Ramos (cell line): Measurements from ENCODE around the gene JADE1.

Experiments
- in situ Hi-C: fragments of 300-500 bp; cut with MboI; formaldehyde crosslinking; loops from one replicate; pipeline ENCODE4 v1.14.3; 2022; ENCODE audit warnings: low sequenced_read_pairs; ENCODE audit not compliant: unreplicated experiment

The JADE1 gene

DNA sequence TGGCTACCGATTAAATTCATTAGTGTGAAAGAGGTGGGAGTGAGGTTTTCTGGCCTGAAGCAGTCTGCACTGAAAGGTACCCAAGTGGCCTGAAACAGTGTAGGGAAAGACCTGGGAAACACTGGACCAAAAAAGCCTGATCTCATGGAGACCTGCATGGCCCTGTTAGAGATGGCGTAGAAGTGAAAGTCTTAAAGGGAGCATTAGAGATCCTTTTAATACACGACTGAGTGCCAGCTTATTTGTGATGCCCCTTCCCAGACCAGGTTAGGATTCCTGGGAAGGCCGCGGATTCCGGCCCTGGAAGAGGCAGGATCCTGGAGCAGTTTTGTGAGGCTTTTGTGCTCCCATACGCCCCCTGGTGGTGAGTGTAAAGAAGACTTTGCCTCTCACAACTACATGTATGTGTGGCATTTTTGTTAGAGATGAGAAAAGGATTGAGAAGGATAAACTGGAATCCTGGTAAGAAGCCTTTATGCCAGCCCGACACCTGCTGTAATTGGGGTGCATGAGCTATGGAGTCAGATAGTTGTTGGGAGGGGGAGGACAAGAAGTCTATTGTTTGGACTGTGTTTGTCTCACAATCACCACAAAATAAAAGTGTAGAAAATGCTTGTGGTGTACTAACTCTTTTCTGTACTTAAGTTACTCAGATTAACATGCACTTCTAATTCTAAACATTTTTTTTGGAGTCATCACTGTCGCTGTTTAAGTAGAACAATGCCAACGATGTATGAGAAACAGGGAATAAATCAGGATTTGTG lies 54.0 kb downstream of the JADE1 start:
- in situ Hi-C loops, result no loop called here

DNA sequence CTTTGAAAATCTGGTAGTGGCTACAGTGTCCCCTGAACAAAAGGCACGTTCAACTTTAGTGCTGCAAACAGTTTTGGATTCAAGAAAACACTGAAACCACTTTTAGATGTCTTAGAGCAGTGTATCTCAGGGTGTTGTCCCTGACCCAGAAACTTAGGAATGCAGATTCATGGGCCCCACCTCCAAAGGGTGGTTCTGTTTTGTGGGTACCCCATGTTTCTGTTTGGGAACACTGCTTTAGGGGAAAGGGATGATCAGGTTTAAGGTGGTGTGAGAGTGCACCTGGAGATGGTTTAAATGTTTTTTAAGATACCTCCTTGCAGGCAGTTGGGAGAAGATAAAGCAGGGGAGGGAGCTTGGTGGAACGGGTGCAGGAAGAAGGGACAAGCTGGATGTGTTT lies 55.6 kb downstream of the JADE1 start:
- in situ Hi-C loops, result no loop called here

DNA sequence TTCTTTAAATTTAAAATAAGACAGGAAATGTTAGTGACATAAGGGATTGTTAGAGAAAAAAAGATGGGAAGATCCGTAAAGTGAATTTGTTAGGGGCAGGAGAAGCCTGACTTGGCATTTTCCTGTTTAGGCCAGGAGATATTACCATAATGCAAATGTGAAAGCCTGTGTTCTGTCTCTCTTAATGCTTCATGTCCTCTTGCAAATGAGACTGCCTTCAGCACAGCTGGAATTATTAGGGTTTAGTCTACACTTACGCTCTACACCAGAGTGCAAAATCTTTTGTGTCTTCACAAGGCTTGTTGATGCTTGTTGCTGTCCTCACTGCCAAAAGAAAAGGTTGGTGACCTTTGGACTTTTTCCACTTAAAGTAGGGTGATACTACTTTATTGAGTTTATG lies 56.8 kb downstream of the JADE1 start:
- in situ Hi-C loops, result no loop called here

DNA sequence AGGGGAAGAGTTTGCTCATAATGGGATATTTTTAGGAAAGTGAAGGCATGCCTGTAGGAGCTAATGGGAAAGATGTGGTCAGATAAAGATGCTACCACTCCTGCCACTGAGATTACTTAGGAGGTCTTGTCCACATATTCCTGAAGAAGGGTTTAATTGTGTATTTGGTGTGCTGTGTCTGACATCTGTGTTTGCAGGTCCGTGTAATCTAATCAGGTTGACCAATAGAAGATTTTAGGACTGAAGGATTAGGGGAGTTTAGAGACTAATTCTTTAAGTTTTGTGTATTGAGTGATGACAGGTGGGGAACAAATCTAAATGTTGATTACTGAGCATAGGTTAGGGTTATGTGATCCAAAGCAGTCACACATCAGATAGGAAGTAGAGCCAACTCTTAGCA lies 57.2 kb downstream of the JADE1 start:
- in situ Hi-C loops, result no loop called here

DNA sequence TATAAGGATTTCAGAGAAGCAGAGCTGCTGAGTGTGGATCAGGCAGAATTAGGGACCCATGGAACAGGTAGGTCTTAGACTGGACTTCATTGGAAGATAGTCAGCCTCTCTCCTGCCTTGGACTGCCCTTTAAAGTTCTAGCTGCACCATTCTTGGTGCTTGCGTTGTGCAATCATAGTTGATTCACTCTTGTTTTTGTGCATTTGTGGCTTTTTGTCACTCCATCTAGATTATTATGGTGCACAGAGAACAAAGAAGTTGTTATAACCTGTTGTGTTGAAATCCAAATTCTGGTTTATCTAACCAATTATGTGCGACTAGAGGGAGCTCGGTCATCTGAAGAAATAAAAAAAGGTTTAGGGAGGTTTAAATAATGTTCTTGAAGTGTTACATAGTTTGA lies 59.3 kb downstream of the JADE1 start:
- in situ Hi-C loops, result no loop called here

DNA sequence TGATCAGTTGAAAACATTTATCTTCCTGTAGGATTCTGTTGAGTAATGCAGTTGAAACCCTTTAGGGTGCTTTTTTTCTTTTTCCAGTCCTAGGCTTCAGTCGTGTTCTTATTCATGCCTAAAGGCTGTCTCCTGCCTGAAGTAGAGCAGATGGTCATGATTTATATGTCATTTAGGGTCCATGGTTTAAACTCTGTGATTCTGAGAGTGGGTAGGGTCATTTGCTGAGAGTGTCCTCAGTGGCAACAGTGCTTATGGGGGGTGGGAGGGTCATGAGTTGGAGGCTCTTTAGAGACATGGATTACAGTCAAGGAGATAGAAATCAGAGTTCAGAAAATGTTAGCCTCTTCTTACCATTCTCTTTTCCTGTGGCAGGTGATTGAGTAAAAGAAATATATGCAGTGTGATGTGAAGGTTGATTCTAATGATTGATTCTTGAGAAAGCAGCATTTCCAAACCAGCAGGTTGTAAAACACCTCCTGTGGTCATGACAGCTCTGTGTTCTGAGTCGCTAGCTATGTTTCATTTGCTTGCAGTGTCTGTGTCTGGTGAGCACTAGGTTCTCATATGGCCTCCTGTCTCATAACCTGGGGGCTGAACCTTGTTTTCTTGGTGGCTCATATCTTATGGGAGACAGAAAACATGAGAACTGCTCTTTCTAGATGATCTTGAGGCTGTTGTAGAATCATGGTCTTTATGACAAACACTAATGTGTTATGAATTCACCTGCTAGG lies 60.4 kb downstream of the JADE1 start:
- in situ Hi-C loops, result no loop called here

DNA sequence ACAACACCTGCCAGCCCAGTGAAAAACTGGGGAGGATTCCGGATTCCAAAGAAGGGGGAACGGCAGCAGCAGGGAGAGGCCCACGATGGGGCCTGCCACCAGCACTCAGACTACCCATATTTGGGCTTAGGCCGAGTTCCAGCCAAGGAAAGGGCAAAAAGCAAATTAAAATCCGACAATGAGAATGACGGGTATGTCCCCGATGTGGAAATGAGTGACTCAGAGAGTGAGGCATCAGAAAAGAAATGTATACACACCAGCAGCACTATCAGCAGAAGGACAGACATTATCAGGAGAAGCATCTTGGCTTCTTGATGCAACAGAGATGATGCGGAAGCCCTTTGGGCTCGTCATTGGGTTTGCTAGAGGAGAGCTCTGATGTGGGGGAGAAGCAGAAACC lies 62.4 kb downstream of the JADE1 start:
- in situ Hi-C loops, result no loop called here

DNA sequence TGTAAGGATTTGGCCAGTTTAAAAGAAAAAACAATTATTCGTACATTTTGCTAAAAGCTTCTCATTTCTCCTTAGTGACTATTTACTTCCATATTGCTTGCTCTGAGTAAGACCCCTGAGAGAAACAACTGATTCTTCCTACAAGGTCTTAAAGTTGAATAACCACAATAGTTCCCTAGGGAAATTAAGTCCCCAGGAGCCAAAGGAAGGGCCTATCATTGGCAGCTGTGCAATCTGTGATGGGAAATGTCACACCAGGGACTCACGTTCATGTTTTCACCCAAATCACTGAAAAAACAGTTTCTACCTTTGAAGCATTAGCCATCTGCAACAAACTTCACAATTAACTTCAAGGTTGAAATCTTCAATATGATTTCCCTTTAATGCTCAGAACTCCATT lies 66.7 kb downstream of the JADE1 start:
- in situ Hi-C loops, result no loop called here

DNA sequence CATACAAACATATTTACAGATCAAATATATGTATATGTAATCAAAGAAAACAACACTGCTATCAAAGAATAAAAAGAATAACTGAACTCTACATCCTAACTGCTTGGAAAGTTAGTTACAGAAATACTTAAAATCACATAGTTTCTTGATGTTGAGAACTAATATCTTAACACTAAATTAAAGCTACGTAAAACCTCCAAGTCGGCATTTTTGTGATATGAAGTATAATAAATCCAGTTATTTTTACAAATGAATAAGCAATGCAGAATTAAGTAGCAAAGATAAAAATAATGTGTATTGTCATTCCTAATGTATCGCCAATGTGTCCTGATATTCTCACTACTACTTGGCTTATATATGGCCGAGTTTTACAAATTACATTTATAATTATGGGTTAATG lies 68.4 kb downstream of the JADE1 start:
- in situ Hi-C loops, result no loop called here

DNA sequence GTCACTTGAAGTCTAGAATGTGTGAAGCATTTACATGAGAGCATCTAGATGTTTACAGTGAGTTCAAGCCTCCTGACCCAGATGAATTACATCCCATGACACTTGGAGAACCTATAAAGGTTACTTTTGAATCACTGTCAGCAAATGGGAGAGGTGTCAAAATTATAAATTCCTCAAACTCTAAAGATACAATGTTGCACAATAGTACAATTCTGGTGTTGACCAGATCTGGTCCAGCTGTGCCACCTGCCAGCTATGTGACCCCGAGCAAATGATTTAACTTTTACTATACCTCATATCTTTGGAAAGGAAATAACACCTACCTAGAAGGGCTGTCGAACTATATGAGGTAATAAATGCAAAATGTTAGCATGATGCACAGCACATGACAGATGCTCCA lies 69.8 kb downstream of the JADE1 start:
- in situ Hi-C loops, result no loop called here

DNA sequence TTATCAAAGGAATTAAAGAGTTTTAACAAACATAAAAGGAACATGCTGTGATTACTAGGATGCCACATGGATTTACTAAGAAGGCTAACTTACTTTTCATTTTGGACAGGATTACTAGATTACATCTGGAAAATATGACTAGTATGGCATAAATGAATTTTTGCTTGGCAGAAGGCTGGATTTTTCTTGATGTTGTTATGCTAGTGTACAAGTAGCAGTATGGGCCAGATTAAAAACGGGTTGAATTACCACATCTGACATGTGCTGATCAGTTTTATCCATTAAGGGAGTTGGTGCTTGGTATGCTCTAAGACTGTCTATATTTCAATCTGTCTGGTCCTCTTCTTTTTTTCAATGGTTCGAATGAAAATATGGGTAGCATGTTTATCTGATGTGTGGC lies 70.5 kb downstream of the JADE1 start:
- in situ Hi-C loops, result no loop called here

DNA sequence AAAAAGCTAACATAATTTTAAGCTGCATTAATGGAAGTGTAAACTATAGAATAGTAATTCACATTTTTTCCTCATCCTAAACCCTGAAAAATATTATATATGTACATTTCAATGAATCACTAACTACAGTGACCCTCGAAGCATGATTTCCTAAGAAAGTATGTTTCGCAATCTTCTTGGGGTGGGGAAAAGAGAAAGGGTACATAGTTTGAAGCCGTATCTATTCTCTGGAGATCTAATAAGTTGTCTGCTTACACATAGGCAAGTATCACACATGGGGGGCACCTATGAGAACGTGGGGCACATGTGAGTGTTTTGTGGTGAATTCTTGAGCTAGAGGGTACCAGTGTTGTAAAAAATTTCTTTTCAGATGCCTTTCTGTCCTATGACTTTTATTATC lies 71.2 kb downstream of the JADE1 start:
- in situ Hi-C loops, result no loop called here

DNA sequence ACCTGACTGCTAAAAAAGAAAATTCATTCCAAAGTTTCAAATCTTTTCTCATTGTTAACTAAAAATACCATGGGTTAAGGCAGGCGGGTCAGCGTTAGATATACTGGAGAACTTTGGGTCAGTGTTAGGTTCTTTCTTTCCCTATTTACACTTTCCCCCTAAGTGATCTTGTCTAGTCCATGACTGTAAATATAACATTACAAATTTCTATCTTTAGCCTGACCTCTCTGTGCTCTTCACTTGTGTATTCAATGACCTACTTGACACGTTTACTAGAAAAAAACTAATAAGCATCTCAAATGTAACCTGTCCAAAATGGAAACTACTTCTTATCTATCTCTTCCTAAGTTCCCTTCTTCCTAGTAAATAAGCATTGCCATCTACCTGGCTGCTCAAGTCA lies 95.3 kb downstream of the JADE1 start:
- in situ Hi-C loops, result no loop called here

DNA sequence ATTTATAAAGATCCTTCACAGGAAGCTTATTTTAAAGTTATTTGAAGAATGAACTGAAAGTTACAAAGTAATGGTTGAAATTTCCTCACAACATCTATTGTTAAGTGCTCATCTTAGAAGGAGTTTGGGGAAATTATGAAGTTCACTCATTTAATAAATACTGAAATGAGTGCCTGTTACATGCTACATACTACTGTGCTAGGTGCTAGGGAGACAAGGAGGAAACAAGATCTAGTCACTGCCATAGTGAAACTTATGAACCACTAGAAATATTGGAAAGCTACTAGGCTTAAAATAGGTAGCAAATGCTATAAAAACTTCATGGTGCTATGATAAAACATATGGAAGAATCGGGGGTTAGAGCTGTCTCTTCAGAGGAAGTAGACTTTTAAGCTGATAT lies 97.1 kb downstream of the JADE1 start:
- in situ Hi-C loops, result no loop called here

DNA sequence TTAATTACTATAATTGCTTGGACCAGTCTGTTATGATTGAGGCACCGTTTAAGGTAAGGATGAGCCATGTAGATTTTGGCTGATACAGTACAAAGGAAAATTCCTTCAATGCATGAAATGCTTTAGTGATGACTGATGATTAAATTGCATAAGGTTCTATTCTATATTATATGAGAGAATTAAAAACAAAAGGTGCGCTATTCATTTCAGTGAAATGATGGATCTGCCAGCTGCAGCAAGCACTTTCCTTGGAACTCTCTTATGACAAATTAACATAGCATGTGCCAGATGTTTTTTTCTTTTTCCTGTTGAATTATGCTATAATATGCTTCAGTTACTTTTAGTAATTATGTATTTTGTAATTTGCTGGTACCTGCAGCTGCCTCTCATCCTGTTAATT lies 98.5 kb downstream of the JADE1 start:
- in situ Hi-C loops, result no loop called here

DNA sequence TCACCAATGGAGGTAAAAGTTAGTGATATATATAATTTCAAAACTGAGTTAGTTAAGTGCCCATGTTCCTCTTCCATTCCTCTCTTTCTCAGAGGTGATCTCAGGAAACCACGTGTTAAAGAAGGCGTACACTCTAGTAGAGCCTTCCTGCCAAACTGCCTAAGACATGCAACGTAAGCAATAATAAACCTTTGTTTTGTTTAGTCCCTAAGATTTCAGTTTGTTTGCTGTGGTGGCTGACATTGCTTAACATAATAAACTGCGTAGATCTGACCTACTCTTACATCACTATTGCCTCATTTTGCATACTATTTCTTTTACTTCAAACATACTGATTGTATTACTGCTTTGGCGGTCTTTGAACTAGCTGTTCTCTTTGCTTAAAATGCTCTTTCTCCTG lies 99.2 kb downstream of the JADE1 start:
- in situ Hi-C loops, result no loop called here

DNA sequence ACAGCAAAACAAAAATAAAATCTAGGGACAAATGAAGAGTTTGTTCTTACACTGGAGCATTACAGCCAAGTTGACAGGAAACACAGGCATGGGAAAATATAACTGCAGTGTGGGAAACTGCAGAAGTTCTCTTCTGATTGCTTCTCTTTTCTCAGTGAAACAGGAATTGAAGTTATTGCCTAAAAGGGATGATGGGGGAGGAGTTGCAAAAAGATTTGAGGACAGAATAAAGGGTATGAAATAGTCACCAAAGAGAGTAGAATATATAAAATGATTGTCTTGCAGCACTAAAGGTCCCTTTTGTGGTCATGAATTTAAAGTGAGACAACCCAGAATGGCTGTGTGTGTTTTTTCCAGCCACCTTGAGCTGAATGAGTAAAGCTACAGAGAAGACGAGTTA lies 103.7 kb downstream of the JADE1 start:
- in situ Hi-C loops, result no loop called here

DNA sequence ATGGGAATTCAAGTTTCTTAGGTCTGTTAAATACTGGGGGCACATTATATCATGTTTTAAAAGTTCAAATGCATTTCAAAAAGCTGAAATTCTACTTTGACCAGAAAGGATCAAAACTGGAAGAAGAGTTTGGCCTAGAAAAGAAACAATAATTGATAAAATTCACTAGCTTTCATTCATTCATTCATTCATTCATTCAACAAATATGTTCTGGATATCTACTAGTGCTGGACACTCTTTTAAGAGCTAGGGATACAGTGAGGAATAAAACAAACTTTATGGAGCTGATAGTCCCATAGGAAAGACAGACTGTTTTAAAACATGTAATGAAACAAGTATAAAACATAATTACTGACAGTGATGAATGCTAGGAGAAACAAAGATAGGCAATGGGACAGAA lies 106.0 kb downstream of the JADE1 start:
- in situ Hi-C loops, result no loop called here

DNA sequence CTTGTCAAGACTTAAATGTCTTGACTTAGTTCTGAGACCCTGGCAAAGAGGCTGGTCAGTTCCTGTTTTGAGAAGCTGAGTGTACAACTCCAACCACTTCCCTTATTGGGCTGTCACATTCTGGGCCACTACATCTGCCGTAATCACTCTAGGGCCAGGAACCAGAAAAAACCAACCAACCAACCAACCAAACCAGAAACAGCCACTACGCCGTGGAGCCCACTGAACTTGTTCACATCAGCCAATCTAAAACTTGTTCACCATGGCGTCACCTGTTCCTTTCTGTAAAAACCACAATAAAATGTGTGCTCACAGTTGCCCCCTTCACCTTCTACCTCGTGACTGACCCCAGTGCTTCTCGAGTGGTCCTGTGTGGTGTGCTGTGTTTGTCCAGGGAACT lies 107.3 kb downstream of the JADE1 start:
- in situ Hi-C loops, result no loop called here

DNA sequence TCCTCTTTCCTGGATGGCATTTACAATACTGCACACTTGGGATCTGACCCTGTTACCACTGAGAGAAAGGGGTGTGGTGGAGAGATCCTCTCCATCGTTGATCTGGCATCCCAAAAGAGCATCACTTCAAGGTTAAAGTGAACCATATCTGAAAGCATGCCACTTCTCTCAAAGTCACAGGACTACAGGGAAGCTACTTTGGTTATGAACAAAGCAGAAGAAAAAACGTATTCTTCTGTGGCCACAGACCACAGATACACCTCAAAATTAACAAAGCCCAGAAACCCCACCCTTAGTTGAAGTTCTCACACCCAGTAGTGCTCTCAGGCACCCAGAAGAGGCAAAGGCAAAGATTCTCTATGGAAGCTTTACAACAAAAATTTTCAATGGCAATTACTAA lies 108.3 kb downstream of the JADE1 start:
- in situ Hi-C loops, result no loop called here

DNA sequence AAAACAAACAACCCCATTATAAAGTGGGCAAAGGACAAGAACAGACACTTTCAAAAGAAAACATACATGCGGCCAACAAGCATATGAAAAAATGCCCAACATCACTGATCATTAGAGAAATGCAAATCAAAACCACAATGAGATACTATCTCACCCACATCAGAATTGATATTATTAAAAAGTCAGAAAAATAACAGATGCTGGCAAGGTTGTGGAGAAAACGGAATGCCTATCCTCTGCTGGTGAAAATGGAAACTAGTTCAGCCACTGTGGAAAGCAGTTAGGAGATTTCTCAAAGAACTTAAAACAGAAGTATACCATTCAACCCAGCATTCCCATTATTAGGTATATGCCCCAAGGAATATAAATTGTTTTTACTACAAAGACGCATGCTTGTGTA lies 112.5 kb downstream of the JADE1 start:
- in situ Hi-C loops, result no loop called here
